CD4-positive, alpha-beta T cell (primary cell): Measurements from ENCODE around the gene PRAMEF12. TPM values are rescaled to one million over a fixed set of nuclear protein-coding genes. Genes with fewer than 3 reads are reported as not detected.

Experiments
- ATAC-seq: fragments of 200-7000 bp; cut with Tn5 transposase; one replicate; pipeline ENCODE4 v1.10.0; 2022; ENCODE audit warnings: mild to moderate bottlenecking; ENCODE audit not compliant: poor library complexity
- CTCF ChIA-PET: fragments of 350-600 bp; sonication (Branson Sonifier 250); formaldehyde crosslinking; loops from one replicate; lab custom pipeline; 2021; ENCODE audit warnings: antibody characterized with exemption, inconsistent platforms; lab: Charles Lee
- POLR2A ChIA-PET: fragments of 350-600 bp; sonication (Branson Sonifier 250); formaldehyde crosslinking; loops from one replicate; lab custom pipeline; 2021; ENCODE audit warnings: antibody characterized with exemption, inconsistent platforms; lab: Charles Lee
- DNase-seq, 14 experiments: peaks; one replicate each; pipeline ENCODE4 v3.0.0-alpha.2; 2013 to 2020; ENCODE audit warnings: mixed read lengths in 2 of 14
- H3K27ac ChIP-seq, 2 donors: one replicate each; pipeline versions ENCODE4 v1.5.1 to v1.7.0; 2013; ENCODE audit warnings: low read length in 2 of 2, low read depth in 1 of 2, mild to moderate bottlenecking in 1 of 2
- H3K27me3 ChIP-seq, 2 experiments: 1 replicate in 1 of 2; 2 replicates in 1 of 2; pipeline versions ENCODE4 v1.6.1 to v1.7.0; 2013; ENCODE audit warnings: low read length in 2 of 2, control low read depth in 1 of 2, mild to moderate bottlenecking in 1 of 2, moderate library complexity in 1 of 2; ENCODE audit not compliant: insufficient read depth in 2 of 2, control insufficient read depth in 1 of 2
- H3K36me3 ChIP-seq: one replicate; pipeline ENCODE4 v1.6.1; 2013; ENCODE audit warnings: low read length, control low read depth; ENCODE audit not compliant: insufficient read depth
- H3K4me1 ChIP-seq: one replicate; pipeline ENCODE4 v1.6.1; 2013; ENCODE audit warnings: low read length, control low read depth; ENCODE audit not compliant: insufficient read depth
- H3K4me3 ChIP-seq: one replicate; pipeline ENCODE4 v1.5.1; 2013; ENCODE audit warnings: mild to moderate bottlenecking, low read length, moderate library complexity
- H3K9me3 ChIP-seq, 2 experiments: 1 replicate in 1 of 2; 2 replicates in 1 of 2; pipeline versions ENCODE4 v1.6.1 to v1.7.0; 2013; ENCODE audit warnings: low read length in 2 of 2, mild to moderate bottlenecking in 2 of 2, control low read depth in 1 of 2, moderate library complexity in 1 of 2; ENCODE audit not compliant: control insufficient read depth in 1 of 2, insufficient read depth in 1 of 2
- H3K27ac Mint-ChIP-seq: one replicate; pipeline ENCODE4 v1.8.0; 2020; ENCODE audit warnings: mixed read lengths
- H3K27me3 Mint-ChIP-seq: one replicate; pipeline ENCODE4 v1.8.0; 2021; ENCODE audit warnings: mixed read lengths
- H3K36me3 Mint-ChIP-seq: one replicate; pipeline ENCODE4 v1.8.0; 2021; ENCODE audit warnings: low read depth, mixed read lengths
- H3K4me1 Mint-ChIP-seq: one replicate; pipeline ENCODE4 v1.8.0; 2021; ENCODE audit warnings: low read depth, mixed read lengths
- H3K4me3 Mint-ChIP-seq: one replicate; pipeline ENCODE4 v1.8.0; 2020; ENCODE audit warnings: mild to moderate bottlenecking, mixed read lengths
- H3K9me3 Mint-ChIP-seq: one replicate; pipeline ENCODE4 v1.8.0; 2020; ENCODE audit warnings: mixed read lengths
- CTCF ChIP-seq: fragments of 200-600 bp; IDR thresholded peaks from one replicate; pipeline ENCODE4 v1.8.0; 2022; ENCODE audit warnings: antibody characterized with exemption, mild to moderate bottlenecking
- intact Hi-C, 2 experiments: fragments of 100-400 bp; cut with DNase I in 1 of 2; cut with micrococcal nuclease in 1 of 2; formaldehyde crosslinking; loops; one replicate each; pipeline versions ENCODE4 v1.15.1 to v1.9.0; 2023 to 2025; cut with DNase I, micrococcal nuclease
- total RNA-seq, 174 experiments: library from RNA in 2 of 174; stranded (reverse) in 2 of 174; gene quantifications; one replicate each; pipeline ENCODE4 v1.2.3 and lab custom pipeline; 2021 to 2026

The PRAMEF12 gene
- total RNA-seq, 2 experiments from 2014 or later = not detected

GRCh38 chr1:12774801-12775345 is 1.3 kb downstream of the PRAMEF12 start:
- H3K4me1 ChIP-seq = no peaks in the 10 kb centered on the region
- Mint-ChIP-seq H3K36me3 (no peaks in the 10 kb centered on the region), H3K4me1 (no peaks in the 10 kb centered on the region), H3K4me3 (no peak overlapping the region), H3K27ac (no peak overlapping the region), H3K9me3 (no peaks in the 10 kb centered on the region), H3K27me3 (peaks cover 79% of the 10 kb centered on the region)
- no peak for ATAC-seq
- TF ChIP-seq CTCF = no peak
- H3K27me3 ChIP-seq = peaks cover 0 to 3% of the 10 kb centered on the region in 2 experiments
- H3K27ac ChIP-seq = no peak overlapping the region
- ChIA-PET CTCF (no interaction called here), POLR2A (no interaction called here)
- no peaks in the 10 kb centered on the region for H3K9me3 ChIP-seq
- H3K36me3 ChIP-seq = no peaks in the 10 kb centered on the region
- DNase-seq = no peak
- intact Hi-C loops = no loop called here
- H3K4me3 ChIP-seq = no peak overlapping the region

DNA sequence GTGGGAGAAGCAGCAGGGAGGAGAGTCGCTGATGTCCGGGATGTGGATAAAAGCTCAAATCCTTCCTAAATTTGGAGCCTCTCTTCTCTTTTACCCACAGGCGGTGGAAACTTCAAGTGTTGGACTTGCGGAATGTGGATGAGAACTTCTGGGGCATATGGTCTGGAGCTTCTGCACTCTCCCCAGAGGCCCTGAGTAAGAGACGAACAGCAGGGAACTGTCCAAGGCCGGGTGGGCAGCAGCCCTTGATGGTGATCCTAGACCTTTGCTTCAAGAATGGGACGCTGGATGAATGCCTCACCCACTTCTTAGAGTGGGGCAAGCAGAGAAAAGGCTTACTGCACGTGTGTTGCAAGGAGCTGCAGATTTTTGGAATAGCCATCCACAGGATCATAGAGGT is 1.9 kb downstream of the PRAMEF12 start:
- H3K4me3 Mint-ChIP-seq = no peak overlapping the region
- CTCF ChIA-PET = no interaction called here
- DNase-seq = no peak
- no peaks in the 10 kb centered on the region for H3K36me3 Mint-ChIP-seq
- Histone ChIP-seq H3K4me3 (no peak overlapping the region), H3K9me3 (no peaks in the 10 kb centered on the region), H3K27me3 (no peaks in the 10 kb centered on the region), H3K27ac (no peak overlapping the region), H3K4me1 (no peaks in the 10 kb centered on the region), H3K36me3 (no peaks in the 10 kb centered on the region)
- POLR2A ChIA-PET = no interaction called here
- peaks cover 77% of the 10 kb centered on the region for H3K27me3 Mint-ChIP-seq
- no peak for ATAC-seq
- H3K4me1 Mint-ChIP-seq = no peaks in the 10 kb centered on the region
- no peaks in the 10 kb centered on the region for H3K9me3 Mint-ChIP-seq
- no peak overlapping the region for H3K27ac Mint-ChIP-seq
- no peak for TF ChIP-seq CTCF
- intact Hi-C loops = no loop called here

DNA sequence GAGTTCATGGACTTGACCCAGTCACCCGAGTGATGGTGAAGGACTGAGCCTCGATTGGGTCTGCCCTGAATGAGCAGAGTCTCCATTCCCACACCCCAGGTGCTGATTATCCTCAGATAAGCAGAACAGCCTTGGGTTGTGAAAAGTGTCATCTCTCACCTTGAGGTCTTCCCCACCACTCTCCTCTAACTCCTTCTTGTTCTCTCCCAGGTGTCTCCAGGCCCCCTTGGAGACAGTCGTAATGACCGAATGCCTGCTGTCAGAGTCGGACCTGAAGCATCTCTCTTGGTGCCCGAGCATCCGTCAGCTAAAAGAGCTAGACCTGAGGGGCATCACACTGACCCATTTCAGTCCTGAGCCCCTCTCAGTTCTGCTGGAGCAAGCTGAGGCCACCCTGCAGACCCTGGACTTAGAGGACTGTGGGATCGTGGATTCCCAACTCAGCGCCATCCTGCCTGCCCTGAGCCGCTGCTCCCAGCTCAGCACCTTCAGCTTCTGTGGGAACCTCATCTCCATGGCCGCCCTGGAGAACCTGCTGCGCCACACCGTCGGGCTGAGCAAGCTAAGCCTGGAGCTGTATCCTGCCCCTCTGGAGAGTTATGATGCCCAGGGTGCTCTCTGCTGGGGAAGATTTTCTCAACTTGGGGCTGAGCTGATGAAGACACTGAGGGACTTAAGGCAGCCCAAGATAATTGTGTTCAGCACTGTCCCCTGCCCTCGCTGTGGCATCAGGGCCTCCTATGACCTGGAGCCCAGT is 3.4 kb downstream of the PRAMEF12 start:
- peaks cover 63% of the 10 kb centered on the region for H3K27me3 Mint-ChIP-seq
- intact Hi-C loops = no loop called here
- H3K36me3 Mint-ChIP-seq = no peaks in the 10 kb centered on the region

More for the DNA sequence above, 3.4 kb downstream of the PRAMEF12 start:
- TF ChIP-seq CTCF = no peak
- ChIA-PET CTCF (no interaction called here), POLR2A (no interaction called here)
- Histone ChIP-seq H3K36me3 (no peaks in the 10 kb centered on the region), H3K4me1 (no peaks in the 10 kb centered on the region), H3K9me3 (no peaks in the 10 kb centered on the region), H3K27me3 (no peaks in the 10 kb centered on the region), H3K27ac (no peak overlapping the region), H3K4me3 (no peak overlapping the region)
- Mint-ChIP-seq H3K4me1 (no peaks in the 10 kb centered on the region), H3K27ac (no peak overlapping the region), H3K4me3 (no peak overlapping the region), H3K9me3 (no peaks in the 10 kb centered on the region)
- ATAC-seq = no peak
- DNase-seq = no peak
